ENCODE results near the gene SNED1.

DNA sequence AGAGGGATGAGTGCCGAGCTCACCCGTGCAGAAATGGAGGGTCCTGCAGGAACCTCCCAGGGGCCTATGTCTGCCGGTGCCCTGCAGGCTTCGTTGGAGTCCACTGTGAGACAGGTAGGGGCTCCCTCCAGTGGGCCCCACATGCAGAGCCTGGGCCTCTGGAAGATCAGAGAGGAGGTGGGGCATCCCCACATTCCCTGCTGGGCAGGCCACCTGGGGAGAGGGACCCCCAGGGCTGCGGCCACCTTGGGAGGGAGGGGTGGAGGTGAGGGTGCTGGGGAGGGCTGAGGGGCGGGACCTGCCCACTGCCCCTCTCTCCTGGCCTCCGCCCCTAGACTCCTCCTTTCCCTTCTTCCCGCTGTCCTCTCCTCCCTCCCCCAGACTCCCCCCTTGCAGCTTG is 65.2 kb downstream of the SNED1 start:
- no peak for TF ChIP-seq PRDM1 (tag by site-specific recombination; IDR thresholded peaks at IDR 0.05)
- TF ChIP-seq, protein P1, sequence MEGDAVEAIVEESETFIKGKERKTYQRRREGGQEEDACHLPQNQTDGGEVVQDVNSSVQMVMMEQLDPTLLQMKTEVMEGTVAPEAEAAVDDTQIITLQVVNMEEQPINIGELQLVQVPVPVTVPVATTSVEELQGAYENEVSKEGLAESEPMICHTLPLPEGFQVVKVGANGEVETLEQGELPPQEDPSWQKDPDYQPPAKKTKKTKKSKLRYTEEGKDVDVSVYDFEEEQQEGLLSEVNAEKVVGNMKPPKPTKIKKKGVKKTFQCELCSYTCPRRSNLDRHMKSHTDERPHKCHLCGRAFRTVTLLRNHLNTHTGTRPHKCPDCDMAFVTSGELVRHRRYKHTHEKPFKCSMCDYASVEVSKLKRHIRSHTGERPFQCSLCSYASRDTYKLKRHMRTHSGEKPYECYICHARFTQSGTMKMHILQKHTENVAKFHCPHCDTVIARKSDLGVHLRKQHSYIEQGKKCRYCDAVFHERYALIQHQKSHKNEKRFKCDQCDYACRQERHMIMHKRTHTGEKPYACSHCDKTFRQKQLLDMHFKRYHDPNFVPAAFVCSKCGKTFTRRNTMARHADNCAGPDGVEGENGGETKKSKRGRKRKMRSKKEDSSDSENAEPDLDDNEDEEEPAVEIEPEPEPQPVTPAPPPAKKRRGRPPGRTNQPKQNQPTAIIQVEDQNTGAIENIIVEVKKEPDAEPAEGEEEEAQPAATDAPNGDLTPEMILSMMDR (tag by site-specific recombination; IDR thresholded peaks at IDR 0.05) = no peak
